Caco-2 (cell line): Measurements from ENCODE around the gene ZFAND2B. TPM values are rescaled to one million over a fixed set of nuclear protein-coding genes. Genes with fewer than 3 reads are reported as not detected.

Experiments
- BruUV-seq: library from RNA; stranded (reverse); fragments of 400-500 nt; replicated peaks from 2 replicates; lab custom pipeline; 2021; lab: Mats Ljungman, UMichigan
- CTCF ChIA-PET: fragments of 300-600 bp; sonication (Branson Sonifier 250); formaldehyde crosslinking; loops from one replicate; lab custom pipeline; 2022; ENCODE audit warnings: antibody characterized with exemption; lab: Charles Lee
- POLR2A ChIA-PET: fragments of 300-600 bp; sonication (Branson Sonifier 250); formaldehyde crosslinking; loops from one replicate; lab custom pipeline; 2022; ENCODE audit warnings: antibody characterized with exemption; lab: Charles Lee
- DNase-seq, 2 experiments: peaks; one replicate each; pipeline versions ENCODE4 v3.0.0 to v3.0.0-alpha.2; 2020 to 2022
- H3K27me3 ChIP-seq: replicated peaks from 2 replicates; pipeline ENCODE4 v1.6.0; 2011; ENCODE audit warnings: low read length; ENCODE audit not compliant: control insufficient read depth, insufficient read depth
- H3K36me3 ChIP-seq: 2 replicates; pipeline ENCODE4 v1.5.1; 2011; ENCODE audit warnings: low read length; ENCODE audit not compliant: control insufficient read depth, insufficient read depth
- H3K4me1 ChIP-seq: fragments of 250-450 bp; sonication (Bioruptor Pico); 2 replicates; pipeline ENCODE4 v1.5.1; 2020; ENCODE audit warnings: mild to moderate bottlenecking
- H3K4me3 ChIP-seq: 2 replicates; pipeline ENCODE4 v1.5.1; 2011; ENCODE audit warnings: low read depth, mild to moderate bottlenecking, control low read depth, low read length
- H3K9me3 ChIP-seq: fragments of 250-450 bp; sonication (Bioruptor Pico); 2 replicates; pipeline ENCODE4 v1.5.1; 2020; ENCODE audit warnings: mild to moderate bottlenecking, moderate library complexity
- H3K27ac Mint-ChIP-seq: one replicate; pipeline ENCODE4 v1.8.0; 2022; ENCODE audit warnings: mixed read lengths; ENCODE audit not compliant: unreplicated experiment
- H3K27me3 Mint-ChIP-seq: one replicate; pipeline ENCODE4 v1.8.0; 2022; ENCODE audit warnings: mixed read lengths; ENCODE audit not compliant: insufficient read depth, unreplicated experiment
- H3K36me3 Mint-ChIP-seq: one replicate; pipeline ENCODE4 v1.8.0; 2022; ENCODE audit warnings: mild to moderate bottlenecking, mixed read lengths; ENCODE audit not compliant: insufficient read depth, unreplicated experiment
- H3K4me1 Mint-ChIP-seq: one replicate; pipeline ENCODE4 v1.8.0; 2022; ENCODE audit warnings: low read depth, mixed read lengths; ENCODE audit not compliant: unreplicated experiment
- H3K4me3 Mint-ChIP-seq: one replicate; pipeline ENCODE4 v1.8.0; 2022; ENCODE audit warnings: mild to moderate bottlenecking, moderate library complexity, mixed read lengths; ENCODE audit not compliant: unreplicated experiment
- H3K9me3 Mint-ChIP-seq: one replicate; pipeline ENCODE4 v1.8.0; 2022; ENCODE audit warnings: mixed read lengths; ENCODE audit not compliant: unreplicated experiment
- CTCF ChIP-seq, 2 experiments: fragments of 200-600 bp in 1 of 2; IDR thresholded peaks; 1 replicate in 1 of 2; 2 replicates in 1 of 2; pipeline versions ENCODE4 v1.5.1 to v1.8.0; 2011 to 2022; ENCODE audit warnings: antibody characterized with exemption in 1 of 2, control low read depth in 1 of 2, inconsistent platforms in 1 of 2, low read depth in 1 of 2, low read length in 1 of 2, mild to moderate bottlenecking in 1 of 2, moderate library complexity in 1 of 2; ENCODE audit not compliant: insufficient read depth in 1 of 2, severe bottlenecking in 1 of 2, unreplicated experiment in 1 of 2
- intact Hi-C: fragments of 100-400 bp; cut with micrococcal nuclease; formaldehyde crosslinking; loops from one replicate; pipeline ENCODE4 v1.10.0; 2022; ENCODE audit not compliant: unreplicated experiment
- total RNA-seq: library from RNA; stranded (reverse); gene quantifications from 2 replicates; pipeline ENCODE4 v1.2.3, GENCODE V29; 2022

The ZFAND2B gene
- total RNA-seq, 1 experiment from 2014 or later, result 41.8 TPM

- Histone ChIP-seq H3K4me3 (no peak overlapping the region), H3K27me3 (no peaks in the 10 kb centered on the region; the same call in 1 of the 2 replicates), H3K4me1 (peaks cover 27% of the 10 kb centered on the region), H3K9me3 (no peaks in the 10 kb centered on the region), H3K36me3 (peaks cover 15% of the 10 kb centered on the region)
- Mint-ChIP-seq H3K27me3 (no peaks in the 10 kb centered on the region), H3K4me3 (peak overlapping the region; percentile 9), H3K27ac (no peak overlapping the region), H3K9me3 (no peaks in the 10 kb centered on the region), H3K36me3 (peaks cover 38% of the 10 kb centered on the region), H3K4me1 (peaks cover 28% of the 10 kb centered on the region)
- CTCF ChIA-PET, result no interaction called here
- DNase-seq, result no peak
- POLR2A ChIA-PET, result no interaction called here
- intact Hi-C loops, result loop anchor here (5.0 kb wide), 1 partner anchor 102 kb away; the partner anchor contains the start of gene DNAJB2
- BruUV-seq, result no TSS peak
- TF ChIP-seq CTCF (IDR thresholded peaks at IDR 0.05; ENCODE audit: insufficient read depth in 1 of 2, low read depth in 1 of 2, low read length in 1 of 2, severe bottlenecking in 1 of 2, unreplicated experiment in 1 of 2), result no peak
Measured at GRCh38 chr2:219174801-219175200, 31.8 kb upstream of the ZFAND2B start.

- no TSS peak for BruUV-seq
- DNase-seq, result no peak
- Histone ChIP-seq H3K9me3 (no peaks in the 10 kb centered on the region), H3K27me3 (no peaks in the 10 kb centered on the region; the same call in 1 of the 2 replicates), H3K4me1 (peaks cover 23% of the 10 kb centered on the region), H3K36me3 (peaks cover 15% of the 10 kb centered on the region), H3K4me3 (peak overlapping the region; percentile 93)
- Mint-ChIP-seq H3K27me3 (no peaks in the 10 kb centered on the region), H3K4me1 (peaks cover 26% of the 10 kb centered on the region), H3K4me3 (peak overlapping the region; percentile 90), H3K36me3 (peaks cover 38% of the 10 kb centered on the region), H3K27ac (peak overlapping the region; percentile 48), H3K9me3 (no peaks in the 10 kb centered on the region)
- intact Hi-C loops, result loop anchor here (5.0 kb wide), 1 partner anchor 102 kb away; the partner anchor contains the start of gene DNAJB2
- TF ChIP-seq CTCF (IDR thresholded peaks at IDR 0.05; ENCODE audit: insufficient read depth in 1 of 2, low read depth in 1 of 2, low read length in 1 of 2, severe bottlenecking in 1 of 2, unreplicated experiment in 1 of 2), result no peak
- ChIA-PET CTCF (interaction anchor here (1.0 to 1.7 kb wide), 5 partner anchors 20 to 195 kb away, joined by 3 to 13 read pairs (median 3); partner anchors contain the start of gene ZFAND2B), POLR2A (interaction anchor here (1.0 to 1.3 kb wide), 3 partner anchors 32 to 103 kb away, joined by 5 to 6 read pairs (median 6); partner anchors contain the start of genes DNAJB2, GLB1L and STK16)
Measured at GRCh38 chr2:219175486-219175885, 31.1 kb upstream of the ZFAND2B start.

- no peak for TF ChIP-seq CTCF (IDR thresholded peaks at IDR 0.05; ENCODE audit: insufficient read depth in 1 of 2, low read depth in 1 of 2, low read length in 1 of 2, severe bottlenecking in 1 of 2, unreplicated experiment in 1 of 2)
- ChIA-PET CTCF (interaction anchor here (0.6 to 2.0 kb wide), 10 partner anchors 21 to 211 kb away, joined by 3 to 13 read pairs (median 4); partner anchors contain the start of genes ANKZF1, ATG9A and ZFAND2B), POLR2A (interaction anchor here (0.6 to 1.4 kb wide), 11 partner anchors 12 to 212 kb away, joined by 3 to 13 read pairs (median 6); partner anchors contain the start of genes ABCB6, DNAJB2, DNPEP and GLB1L)
- no peaks in the 10 kb centered on the region for H3K9me3 Mint-ChIP-seq
- peaks cover 16% of the 10 kb centered on the region for H3K36me3 ChIP-seq
- intact Hi-C loops, result loop anchor here (1.0 to 5.0 kb wide), 3 partner anchors 16 to 211 kb away; partner anchors contain the start of genes DNAJB2, DNPEP and NHEJ1
- no peaks in the 10 kb centered on the region; the same call in 1 of the 2 replicates for H3K27me3 ChIP-seq
- DNase-seq, result peak; percentile 68 to 71
- BruUV-seq, result TSS peak; percentile 45
- peak overlapping the region; percentile 90 for H3K4me3 Mint-ChIP-seq
- peak overlapping the region; percentile 93 for H3K4me3 ChIP-seq
- H3K27me3 Mint-ChIP-seq, result no peaks in the 10 kb centered on the region
- H3K27ac Mint-ChIP-seq, result peak overlapping the region; percentile 48
- peaks cover 17% of the 10 kb centered on the region for H3K4me1 ChIP-seq
- H3K36me3 Mint-ChIP-seq, result peaks cover 37% of the 10 kb centered on the region
- H3K9me3 ChIP-seq, result no peaks in the 10 kb centered on the region
- H3K4me1 Mint-ChIP-seq, result peaks cover 25% of the 10 kb centered on the region
Measured at GRCh38 chr2:219175928-219176817, 30.4 kb upstream of the ZFAND2B start.
